ENCODE data around the gene ARRDC4.

ARRDC4 gene

GRCh38 chr15:97998307-97999071 is 38.0 kb downstream of the ARRDC4 start:
- no peak overlapping the region for H3K4me3 Mint-ChIP-seq
- H3K36me3 Mint-ChIP-seq (ENCODE audit: low read depth): no peaks in the 10 kb centered on the region
- H3K27me3 Mint-ChIP-seq (ENCODE audit: low read depth, poor library complexity): no peaks in the 10 kb centered on the region
- DNase-seq: no peak
- H3K27ac Mint-ChIP-seq: no peak overlapping the region
- TF ChIP-seq CTCF (IDR thresholded peaks at IDR 0.05): no peak
- peaks cover 4% of the 10 kb centered on the region for H3K9me3 Mint-ChIP-seq
- H3K4me1 Mint-ChIP-seq: peaks cover 30% of the 10 kb centered on the region

- H3K27me3 Mint-ChIP-seq (ENCODE audit: low read depth, poor library complexity): no peaks in the 10 kb centered on the region
- no peaks in the 10 kb centered on the region for H3K36me3 Mint-ChIP-seq (ENCODE audit: low read depth)
- TF ChIP-seq CTCF (IDR thresholded peaks at IDR 0.05): no peak
- peaks cover under 1% of the 10 kb centered on the region for H3K9me3 Mint-ChIP-seq
- H3K27ac Mint-ChIP-seq: no peak overlapping the region
- peaks cover 26% of the 10 kb centered on the region for H3K4me1 Mint-ChIP-seq
- DNase-seq: no peak
- no peak overlapping the region for H3K4me3 Mint-ChIP-seq
These were observed 40.0 kb downstream of the ARRDC4 start for GRCh38 chr15:98000249-98001203.

GRCh38 chr15:98001663-98002194 is 41.2 kb downstream of the ARRDC4 start:
- H3K4me3 Mint-ChIP-seq: no peak overlapping the region
- H3K27ac Mint-ChIP-seq: no peak overlapping the region
- peaks cover 16% of the 10 kb centered on the region for H3K4me1 Mint-ChIP-seq
- no peak for DNase-seq
- TF ChIP-seq CTCF (IDR thresholded peaks at IDR 0.05): no peak
- no peaks in the 10 kb centered on the region for H3K9me3 Mint-ChIP-seq
- no peaks in the 10 kb centered on the region for H3K27me3 Mint-ChIP-seq (ENCODE audit: low read depth, poor library complexity)
- no peaks in the 10 kb centered on the region for H3K36me3 Mint-ChIP-seq (ENCODE audit: low read depth)

- Mint-ChIP-seq H3K27ac (no peak overlapping the region), H3K36me3 (ENCODE audit: low read depth) (no peaks in the 10 kb centered on the region), H3K4me3 (no peak overlapping the region), H3K27me3 (ENCODE audit: low read depth, poor library complexity) (no peaks in the 10 kb centered on the region), H3K4me1 (peaks cover 10% of the 10 kb centered on the region), H3K9me3 (no peaks in the 10 kb centered on the region)
- no peak for DNase-seq
- TF ChIP-seq CTCF (IDR thresholded peaks at IDR 0.05): no peak
These were observed 41.9 kb downstream of the ARRDC4 start for GRCh38 chr15:98002419-98002818.

GRCh38 chr15:98002866-98003265 is 42.4 kb downstream of the ARRDC4 start:
- Mint-ChIP-seq H3K36me3 (ENCODE audit: low read depth) (no peaks in the 10 kb centered on the region), H3K27ac (no peak overlapping the region), H3K9me3 (no peaks in the 10 kb centered on the region), H3K4me3 (no peak overlapping the region), H3K27me3 (ENCODE audit: low read depth, poor library complexity) (no peaks in the 10 kb centered on the region), H3K4me1 (peaks cover 8% of the 10 kb centered on the region)
- DNase-seq: no peak
- TF ChIP-seq CTCF (IDR thresholded peaks at IDR 0.05): no peak
